Vagina (tissue), 2 donors: ENCODE results near the gene HBA1.

Source experiments
- CTCF ChIP-seq, 3 experiments: fragments of 450-650 bp in 2 of 3; fragments of 200-600 bp in 1 of 3; sonication (generic) in 1 of 3; IDR thresholded peaks; one replicate each; pipeline ENCODE4 v1.5.1; 2017 to 2019; ENCODE audit warnings: antibody characterized with exemption in 3 of 3, mild to moderate bottlenecking in 2 of 3, moderate library complexity in 2 of 3
- POLR2AphosphoS5 ChIP-seq, 2 donors: sonication (generic); formaldehyde crosslinking; IDR thresholded peaks; one replicate each; pipeline ENCODE4 v1.9.0; 2017; ENCODE audit warnings: antibody characterized with exemption in 2 of 2, mild to moderate bottlenecking in 2 of 2, low read depth in 1 of 2; ENCODE audit not compliant: insufficient read depth in 1 of 2

GRCh38 chr16:159136-159849 is 17.2 kb upstream of the HBA1 start:
- TF ChIP-seq POLR2AphosphoS5 (IDR thresholded peaks at IDR 0.05; ENCODE audit: insufficient read depth in 1 of 2, low read depth in 1 of 2) (no peak), CTCF (IDR thresholded peaks at IDR 0.05) (no peak)
